Smooth muscle cell (in vitro differentiated cells): ENCODE data around the gene ATP8B3. TPM values are rescaled to one million over a fixed set of nuclear protein-coding genes. Genes with fewer than 3 reads are reported as not detected.

Experiments
- DNase-seq: peaks from one replicate; lab custom pipeline; 2025; ENCODE audit not compliant: unreplicated experiment; lab: John Stamatoyannopoulos, UW
- H2AFZ ChIP-seq: fragments of 200-600 bp; sonication (generic); 2 replicates; pipeline ENCODE4 v1.6.0; 2016; ENCODE audit warnings: antibody characterized with exemption, low read depth, mild to moderate bottlenecking
- H3F3A ChIP-seq: fragments of 200-600 bp; sonication (generic); 2 replicates; pipeline ENCODE4 v1.6.0; 2017; ENCODE audit warnings: antibody characterized with exemption, low read depth
- H3K27ac ChIP-seq: fragments of 200-600 bp; sonication (generic); 2 replicates; pipeline ENCODE4 v1.5.1; 2016; ENCODE audit warnings: low read depth, mild to moderate bottlenecking
- H3K27me3 ChIP-seq: fragments of 200-600 bp; sonication (generic); 2 replicates; pipeline ENCODE4 v1.6.1; 2016; ENCODE audit warnings: low read depth, mild to moderate bottlenecking
- H3K36me3 ChIP-seq: fragments of 200-600 bp; sonication (generic); 2 replicates; pipeline ENCODE4 v1.5.1; 2016; ENCODE audit warnings: low read depth
- H3K4me1 ChIP-seq: fragments of 200-600 bp; sonication (generic); 2 replicates; pipeline ENCODE4 v1.5.1; 2016; ENCODE audit warnings: low read depth
- H3K4me2 ChIP-seq: fragments of 200-600 bp; sonication (generic); 2 replicates; pipeline ENCODE4 v1.6.0; 2016; ENCODE audit warnings: mild to moderate bottlenecking
- H3K4me3 ChIP-seq: fragments of 200-600 bp; sonication (generic); 2 replicates; pipeline ENCODE4 v1.5.1; 2016; ENCODE audit warnings: mild to moderate bottlenecking
- H3K79me2 ChIP-seq: fragments of 200-600 bp; sonication (generic); 2 replicates; pipeline ENCODE4 v1.6.0; 2016; ENCODE audit warnings: low read depth, mild to moderate bottlenecking
- H3K9ac ChIP-seq: fragments of 200-600 bp; sonication (generic); 2 replicates; pipeline ENCODE4 v1.6.0; 2016; ENCODE audit warnings: low read depth
- H3K9me3 ChIP-seq: fragments of 200-600 bp; sonication (generic); replicated peaks from 2 replicates; pipeline ENCODE4 v1.5.1; 2016; ENCODE audit warnings: low read depth
- H4K20me1 ChIP-seq: fragments of 200-600 bp; sonication (generic); 2 replicates; pipeline ENCODE4 v1.6.0; 2016; ENCODE audit warnings: low read depth
- WGBS: methylation state at CpG from one replicate; pipeline ENCODE4 v1.1.7; 2016; ENCODE audit warnings: low lambda C conversion rate; 5-methylcytosine and 5-hydroxymethylcytosine counted together
- polyA plus RNA-seq: library from polyadenylated mRNA; unstranded; fragments of >200 nt; fragmentation: Nextera tagmentation; extraction: Ambion mirVana; gene quantifications from 2 replicates; pipeline ENCODE4 v1.2.1, GENCODE V29; 2016
- total RNA-seq: library from RNA; depleted of rRNA; stranded (reverse); fragments of >200 nt; gene quantifications from 2 replicates; pipeline ENCODE4 v1.2.3, GENCODE V29; 2014
- TF ChIP-seq, protein P1 (sequence below): fragments of 200-600 bp; sonication (generic); IDR thresholded peaks from 2 replicates; pipeline ENCODE4 v1.5.1; 2017; ENCODE audit warnings: borderline replicate concordance, mild to moderate bottlenecking, antibody characterized with exemption; ENCODE audit not compliant: insufficient read depth, poor library complexity, severe bottlenecking

Gene ATP8B3
- total and polyA plus RNA-seq, 2 experiments from 2014 or later: 2.8 to 3.9 TPM

DNA sequence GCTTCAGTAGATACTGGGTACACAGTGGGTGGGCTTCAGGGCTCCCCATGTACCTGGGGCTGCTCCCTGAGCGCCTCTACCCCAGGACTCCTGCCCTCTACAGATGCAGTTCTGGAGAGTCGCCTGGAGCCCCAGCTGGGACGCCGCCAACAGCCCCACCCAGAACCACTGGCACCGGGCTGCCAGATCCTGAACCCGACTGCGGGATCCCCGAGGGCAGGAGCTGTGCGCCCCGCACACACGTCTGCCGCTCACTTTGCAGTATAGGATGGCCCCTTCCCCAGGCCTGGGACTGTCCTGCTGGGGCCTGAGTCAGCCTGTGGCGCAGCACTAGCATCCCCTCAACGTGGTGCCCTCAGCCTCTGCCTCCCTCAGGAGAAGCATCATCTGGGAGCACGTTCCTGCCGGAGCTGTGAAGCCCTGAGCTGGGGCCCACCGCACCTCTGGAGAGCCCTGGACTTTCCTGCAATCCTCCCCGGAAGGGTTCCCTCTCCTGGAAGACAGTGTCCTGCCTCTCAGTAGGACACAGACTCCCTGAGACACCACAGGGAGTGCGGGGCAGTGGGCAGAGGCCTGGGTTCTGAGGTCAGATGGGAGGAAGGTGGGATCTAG, 32.5 kb upstream of the ATP8B3 start:
- Histone ChIP-seq H4K20me1 (peaks cover 84% of the 10 kb centered on the region), H3K9ac (no peak overlapping the region), H3K27me3 (no peaks in the 10 kb centered on the region), H3K27ac (no peak overlapping the region), H3K4me2 (no peak overlapping the region), H3F3A (peaks cover 5% of the 10 kb centered on the region), H3K4me3 (no peak overlapping the region), H3K4me1 (peaks cover 11% of the 10 kb centered on the region), H3K9me3 (no peaks in the 10 kb centered on the region), H3K79me2 (peaks cover 76% of the 10 kb centered on the region), H3K36me3 (no peaks in the 10 kb centered on the region), H2AFZ (no peak overlapping the region)
- TF ChIP-seq, protein P1, sequence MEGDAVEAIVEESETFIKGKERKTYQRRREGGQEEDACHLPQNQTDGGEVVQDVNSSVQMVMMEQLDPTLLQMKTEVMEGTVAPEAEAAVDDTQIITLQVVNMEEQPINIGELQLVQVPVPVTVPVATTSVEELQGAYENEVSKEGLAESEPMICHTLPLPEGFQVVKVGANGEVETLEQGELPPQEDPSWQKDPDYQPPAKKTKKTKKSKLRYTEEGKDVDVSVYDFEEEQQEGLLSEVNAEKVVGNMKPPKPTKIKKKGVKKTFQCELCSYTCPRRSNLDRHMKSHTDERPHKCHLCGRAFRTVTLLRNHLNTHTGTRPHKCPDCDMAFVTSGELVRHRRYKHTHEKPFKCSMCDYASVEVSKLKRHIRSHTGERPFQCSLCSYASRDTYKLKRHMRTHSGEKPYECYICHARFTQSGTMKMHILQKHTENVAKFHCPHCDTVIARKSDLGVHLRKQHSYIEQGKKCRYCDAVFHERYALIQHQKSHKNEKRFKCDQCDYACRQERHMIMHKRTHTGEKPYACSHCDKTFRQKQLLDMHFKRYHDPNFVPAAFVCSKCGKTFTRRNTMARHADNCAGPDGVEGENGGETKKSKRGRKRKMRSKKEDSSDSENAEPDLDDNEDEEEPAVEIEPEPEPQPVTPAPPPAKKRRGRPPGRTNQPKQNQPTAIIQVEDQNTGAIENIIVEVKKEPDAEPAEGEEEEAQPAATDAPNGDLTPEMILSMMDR: no peak
- 92% methylated on average over 13 of the region's 19 CpGs for WGBS
- no peak for DNase-seq

GRCh38 chr19:1843646-1844394, 31.7 kb upstream of the ATP8B3 start:
- Histone ChIP-seq H3F3A (peaks cover 1% of the 10 kb centered on the region), H4K20me1 (peaks cover 92% of the 10 kb centered on the region), H2AFZ (no peak overlapping the region), H3K9me3 (no peaks in the 10 kb centered on the region), H3K27ac (no peak overlapping the region), H3K4me2 (no peak overlapping the region), H3K4me3 (no peak overlapping the region), H3K9ac (no peak overlapping the region), H3K4me1 (peaks cover 11% of the 10 kb centered on the region), H3K79me2 (peaks cover 84% of the 10 kb centered on the region), H3K27me3 (no peaks in the 10 kb centered on the region), H3K36me3 (no peaks in the 10 kb centered on the region)
- 92% methylated on average over 25 of the region's 25 CpGs for WGBS
- TF ChIP-seq, protein P1: no peak
- no peak for DNase-seq

- H3K4me1 ChIP-seq: peaks cover 11% of the 10 kb centered on the region
- no peaks in the 10 kb centered on the region for H3K9me3 ChIP-seq
- H3K9ac ChIP-seq: no peak overlapping the region
- no peaks in the 10 kb centered on the region for H3F3A ChIP-seq
- H3K36me3 ChIP-seq: no peaks in the 10 kb centered on the region
- DNase-seq: no peak
- peaks cover 99% of the 10 kb centered on the region for H4K20me1 ChIP-seq
- TF ChIP-seq, protein P1: no peak
- H3K79me2 ChIP-seq: peaks cover 91% of the 10 kb centered on the region
- 97% methylated on average over 22 of the region's 22 CpGs for WGBS
- no peak overlapping the region for H2AFZ ChIP-seq
- H3K4me3 ChIP-seq: no peak overlapping the region
- no peaks in the 10 kb centered on the region for H3K27me3 ChIP-seq
- no peak overlapping the region for H3K27ac ChIP-seq
- H3K4me2 ChIP-seq: no peak overlapping the region
These were observed 31.0 kb upstream of the ATP8B3 start for GRCh38 chr19:1843116-1843515.
